Measurements from ENCODE around the gene BTG4.
A peak's percentile ranks its signal among the peaks of the same experiment; 100 is the strongest.

BTG4 gene

DNA sequence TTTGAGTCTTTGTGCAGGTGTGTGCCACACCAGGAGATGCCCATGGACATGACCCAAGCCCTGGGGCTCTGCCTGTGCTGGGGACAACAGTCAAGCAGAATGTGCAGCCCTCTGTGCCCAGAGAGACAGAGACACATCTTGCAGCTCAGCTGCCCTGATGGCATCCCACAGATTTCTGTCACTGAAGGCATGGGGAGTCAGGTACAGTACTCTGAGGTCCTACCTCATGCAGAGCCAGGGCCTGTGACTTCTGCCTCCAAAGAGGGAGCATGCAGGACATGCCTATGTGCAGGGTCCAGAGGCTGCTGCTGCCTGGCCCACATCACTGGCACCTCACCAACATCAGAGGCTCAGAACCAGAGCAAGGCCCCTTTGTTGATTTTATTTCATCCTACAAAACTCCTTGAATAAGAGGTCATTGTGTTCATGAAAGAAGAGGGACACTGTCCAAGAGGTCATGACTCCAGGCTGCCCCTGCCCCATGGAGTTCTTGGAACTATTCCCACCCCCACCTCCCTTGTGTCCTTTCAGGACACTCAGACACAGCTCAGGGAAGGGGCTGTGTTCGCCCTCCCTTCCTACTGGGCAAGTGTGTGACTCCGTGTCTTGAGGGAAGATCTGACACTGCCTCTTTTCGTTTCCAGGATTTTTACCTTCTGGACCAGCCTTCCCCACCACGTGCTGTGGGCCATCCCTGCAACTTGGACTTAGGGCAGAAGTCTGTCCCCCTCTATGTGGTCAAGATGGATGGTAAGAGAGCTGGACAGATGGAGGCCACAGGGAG, 62.3 kb downstream of the BTG4 start:
- no peaks in the 10 kb centered on the region for H3K36me3 ChIP-seq (ENCODE audit: control insufficient read depth in 2 of 2, insufficient read depth in 2 of 2, low read length in 2 of 2)
- peaks cover 0 to 6% of the 10 kb centered on the region in 2 donors for H3K4me1 ChIP-seq (ENCODE audit: control insufficient read depth in 2 of 2, insufficient read depth in 2 of 2, low read length in 2 of 2)
- H3K9ac ChIP-seq (ENCODE audit: low read depth in 1 of 2, low read length in 2 of 2): no peak overlapping the region
- no peak overlapping the region for H3K27ac ChIP-seq (ENCODE audit: low read depth in 2 of 2, low read length in 2 of 2)
- no peak overlapping the region for H3K4me3 ChIP-seq (ENCODE audit: low read length in 2 of 2)
- no peaks in the 10 kb centered on the region for H3K9me3 ChIP-seq (ENCODE audit: control insufficient read depth in 2 of 2, low read length in 2 of 2)
- H3K27me3 ChIP-seq (ENCODE audit: control insufficient read depth in 2 of 2, insufficient read depth in 2 of 2, low read length in 2 of 2): no peaks in the 10 kb centered on the region

GRCh38 chr11:111448831-111449557, 63.2 kb downstream of the BTG4 start:
- no peak overlapping the region for H3K9ac ChIP-seq (ENCODE audit: low read depth in 1 of 2, low read length in 2 of 2)
- H3K27me3 ChIP-seq (ENCODE audit: control insufficient read depth in 2 of 2, insufficient read depth in 2 of 2, low read length in 2 of 2): no peaks in the 10 kb centered on the region
- no peaks in the 10 kb centered on the region for H3K36me3 ChIP-seq (ENCODE audit: control insufficient read depth in 2 of 2, insufficient read depth in 2 of 2, low read length in 2 of 2)
- no peak overlapping the region for H3K4me3 ChIP-seq (ENCODE audit: low read length in 2 of 2)
- H3K9me3 ChIP-seq (ENCODE audit: control insufficient read depth in 2 of 2, low read length in 2 of 2): no peaks in the 10 kb centered on the region
- H3K4me1 ChIP-seq (ENCODE audit: control insufficient read depth in 2 of 2, insufficient read depth in 2 of 2, low read length in 2 of 2): peaks cover 0 to 6% of the 10 kb centered on the region in 2 donors
- no peak overlapping the region for H3K27ac ChIP-seq (ENCODE audit: low read depth in 2 of 2, low read length in 2 of 2)

GRCh38 chr11:111448414-111448813, 63.8 kb downstream of the BTG4 start:
- H3K36me3 ChIP-seq (ENCODE audit: control insufficient read depth in 2 of 2, insufficient read depth in 2 of 2, low read length in 2 of 2): no peaks in the 10 kb centered on the region
- peaks cover 0 to 6% of the 10 kb centered on the region in 2 donors for H3K4me1 ChIP-seq (ENCODE audit: control insufficient read depth in 2 of 2, insufficient read depth in 2 of 2, low read length in 2 of 2)
- no peak overlapping the region for H3K9ac ChIP-seq (ENCODE audit: low read depth in 1 of 2, low read length in 2 of 2)

GRCh38 chr11:111447931-111448330, 64.3 kb downstream of the BTG4 start:
- no peak overlapping the region for H3K9ac ChIP-seq (ENCODE audit: low read depth in 1 of 2, low read length in 2 of 2)
- no peaks in the 10 kb centered on the region for H3K36me3 ChIP-seq (ENCODE audit: control insufficient read depth in 2 of 2, insufficient read depth in 2 of 2, low read length in 2 of 2)
- H3K27ac ChIP-seq (ENCODE audit: low read depth in 2 of 2, low read length in 2 of 2): no peak overlapping the region
- no peaks in the 10 kb centered on the region for H3K9me3 ChIP-seq (ENCODE audit: control insufficient read depth in 2 of 2, low read length in 2 of 2)
- no peak overlapping the region for H3K4me3 ChIP-seq (ENCODE audit: low read length in 2 of 2)
- peaks cover 0 to 6% of the 10 kb centered on the region in 2 donors for H3K4me1 ChIP-seq (ENCODE audit: control insufficient read depth in 2 of 2, insufficient read depth in 2 of 2, low read length in 2 of 2)
- no peaks in the 10 kb centered on the region for H3K27me3 ChIP-seq (ENCODE audit: control insufficient read depth in 2 of 2, insufficient read depth in 2 of 2, low read length in 2 of 2)

More at GRCh38 chr11:111448414-111448813, 63.8 kb downstream of the BTG4 start:
- H3K27ac ChIP-seq (ENCODE audit: low read depth in 2 of 2, low read length in 2 of 2): no peak overlapping the region
- H3K9me3 ChIP-seq (ENCODE audit: control insufficient read depth in 2 of 2, low read length in 2 of 2): no peaks in the 10 kb centered on the region
- H3K27me3 ChIP-seq (ENCODE audit: control insufficient read depth in 2 of 2, insufficient read depth in 2 of 2, low read length in 2 of 2): no peaks in the 10 kb centered on the region
- H3K4me3 ChIP-seq (ENCODE audit: low read length in 2 of 2): no peak overlapping the region

- H3K9ac ChIP-seq (ENCODE audit: low read depth in 1 of 2, low read length in 2 of 2): no peak overlapping the region
- H3K9me3 ChIP-seq (ENCODE audit: control insufficient read depth in 2 of 2, low read length in 2 of 2): no peaks in the 10 kb centered on the region
- H3K4me1 ChIP-seq (ENCODE audit: control insufficient read depth in 2 of 2, insufficient read depth in 2 of 2, low read length in 2 of 2): peaks cover 0 to 6% of the 10 kb centered on the region in 2 donors
- no peak overlapping the region for H3K27ac ChIP-seq (ENCODE audit: low read depth in 2 of 2, low read length in 2 of 2)
- no peaks in the 10 kb centered on the region for H3K27me3 ChIP-seq (ENCODE audit: control insufficient read depth in 2 of 2, insufficient read depth in 2 of 2, low read length in 2 of 2)
- no peak overlapping the region for H3K4me3 ChIP-seq (ENCODE audit: low read length in 2 of 2)
- H3K36me3 ChIP-seq (ENCODE audit: control insufficient read depth in 2 of 2, insufficient read depth in 2 of 2, low read length in 2 of 2): no peaks in the 10 kb centered on the region
These were observed 65.1 kb downstream of the BTG4 start for GRCh38 chr11:111447112-111447471.

DNA sequence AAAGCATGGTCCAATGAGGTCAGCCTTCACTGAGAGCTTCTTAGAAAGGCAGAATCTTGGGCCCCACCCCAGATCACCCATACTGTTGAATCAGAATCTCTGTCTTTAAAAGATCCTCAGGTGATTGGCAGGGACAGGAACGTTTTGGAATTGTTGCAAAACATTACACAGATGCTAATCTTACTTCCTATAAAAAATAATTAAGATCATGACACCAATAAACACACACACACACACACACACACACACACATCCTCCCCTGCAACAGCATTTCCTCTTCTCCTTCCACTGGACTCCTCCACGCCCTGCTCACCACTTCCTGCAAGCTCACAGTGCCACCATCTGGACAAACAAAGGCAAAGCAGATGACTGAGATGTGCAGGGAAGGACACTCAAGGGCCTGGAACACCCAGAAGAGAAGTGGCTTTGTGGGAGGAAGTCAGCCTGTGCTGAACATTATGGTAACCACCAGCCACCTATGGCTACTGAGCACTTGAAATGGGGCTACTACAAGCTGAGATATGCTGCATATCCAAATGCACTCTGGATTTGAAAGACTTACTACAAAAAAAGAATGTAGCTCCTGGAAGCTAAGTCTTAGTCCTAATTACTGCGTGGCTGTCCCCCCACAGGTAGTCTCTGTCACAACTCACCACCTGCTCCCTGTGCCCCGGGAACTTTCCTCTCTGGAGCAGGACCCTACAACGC, 65.6 kb downstream of the BTG4 start:
- H3K36me3 ChIP-seq (ENCODE audit: control insufficient read depth in 2 of 2, insufficient read depth in 2 of 2, low read length in 2 of 2): no peaks in the 10 kb centered on the region
- peak overlapping the region in 1 of 2 donors; percentile 10 for H3K27ac ChIP-seq (ENCODE audit: low read depth in 2 of 2, low read length in 2 of 2)
- H3K27me3 ChIP-seq (ENCODE audit: control insufficient read depth in 2 of 2, insufficient read depth in 2 of 2, low read length in 2 of 2): no peaks in the 10 kb centered on the region
- peaks cover 0 to 6% of the 10 kb centered on the region in 2 donors for H3K4me1 ChIP-seq (ENCODE audit: control insufficient read depth in 2 of 2, insufficient read depth in 2 of 2, low read length in 2 of 2)
- H3K9me3 ChIP-seq (ENCODE audit: control insufficient read depth in 2 of 2, low read length in 2 of 2): no peaks in the 10 kb centered on the region
- no peak overlapping the region for H3K9ac ChIP-seq (ENCODE audit: low read depth in 1 of 2, low read length in 2 of 2)
- H3K4me3 ChIP-seq (ENCODE audit: low read length in 2 of 2): no peak overlapping the region

GRCh38 chr11:111445586-111445985, 66.6 kb downstream of the BTG4 start:
- Histone ChIP-seq H3K4me3 (ENCODE audit: low read length in 2 of 2) (no peak overlapping the region), H3K9me3 (ENCODE audit: control insufficient read depth in 2 of 2, low read length in 2 of 2) (no peaks in the 10 kb centered on the region), H3K9ac (ENCODE audit: low read depth in 1 of 2, low read length in 2 of 2) (no peak overlapping the region), H3K36me3 (ENCODE audit: control insufficient read depth in 2 of 2, insufficient read depth in 2 of 2, low read length in 2 of 2) (no peaks in the 10 kb centered on the region), H3K4me1 (ENCODE audit: control insufficient read depth in 2 of 2, insufficient read depth in 2 of 2, low read length in 2 of 2) (peaks cover 5 to 11% of the 10 kb centered on the region in 2 donors), H3K27ac (ENCODE audit: low read depth in 2 of 2, low read length in 2 of 2) (no peak overlapping the region), H3K27me3 (ENCODE audit: control insufficient read depth in 2 of 2, insufficient read depth in 2 of 2, low read length in 2 of 2) (no peaks in the 10 kb centered on the region)
